Astrocyte of the hippocampus (primary cell): ENCODE results near the gene GLDN.
A peak's percentile ranks its signal among the peaks of the same experiment; 100 is the strongest.

Experiments used
- DNase-seq: peaks from one replicate; pipeline ENCODE4 v3.0.0; 2011; ENCODE audit warnings: low read depth, low spot score

Gene GLDN

GRCh38 chr15:51356983-51357382 is 15.5 kb downstream of the GLDN start:
- DNase-seq: no peak

GRCh38 chr15:51359981-51360380 is 18.5 kb downstream of the GLDN start:
- DNase-seq: no peak

- no peak for DNase-seq
Measured at GRCh38 chr15:51363383-51363782, 21.9 kb downstream of the GLDN start.

GRCh38 chr15:51365417-51365816 is 24.0 kb downstream of the GLDN start:
- no peak for DNase-seq

GRCh38 chr15:51366071-51366470 is 24.6 kb downstream of the GLDN start:
- DNase-seq: no peak

GRCh38 chr15:51366920-51367319 is 25.5 kb downstream of the GLDN start:
- DNase-seq: peak; percentile 40

- DNase-seq: no peak
Measured at GRCh38 chr15:51367322-51367976, 26.0 kb downstream of the GLDN start.

- DNase-seq: no peak
Measured at GRCh38 chr15:51368307-51368706, 26.9 kb downstream of the GLDN start.

GRCh38 chr15:51368751-51369450 is 27.4 kb downstream of the GLDN start:
- peak; percentile 63 for DNase-seq

- peak; percentile 30 for DNase-seq
Measured at GRCh38 chr15:51369451-51369761, 28.0 kb downstream of the GLDN start.

GRCh38 chr15:51371266-51371665 is 29.8 kb downstream of the GLDN start:
- DNase-seq: no peak

- DNase-seq: no peak
Measured at GRCh38 chr15:51374131-51374530, 32.7 kb downstream of the GLDN start.

- peak; percentile 33 for DNase-seq
Measured at GRCh38 chr15:51375966-51376640, 34.6 kb downstream of the GLDN start.

- DNase-seq: peak; percentile 50
Measured at GRCh38 chr15:51377038-51377786, 35.8 kb downstream of the GLDN start.

- no peak for DNase-seq
Measured at GRCh38 chr15:51378406-51378805, 37.0 kb downstream of the GLDN start.

- no peak for DNase-seq
Measured at GRCh38 chr15:51379390-51379789, 37.9 kb downstream of the GLDN start.

GRCh38 chr15:51380999-51381806 is 39.7 kb downstream of the GLDN start:
- DNase-seq: peak; percentile 83

- DNase-seq: peak; percentile 71
Measured at GRCh38 chr15:51382787-51383186, 41.3 kb downstream of the GLDN start.

- DNase-seq: no peak
Measured at GRCh38 chr15:51386029-51386428, 44.6 kb downstream of the GLDN start.

- no peak for DNase-seq
Measured at GRCh38 chr15:51386486-51386885, 45.0 kb downstream of the GLDN start.

- DNase-seq: no peak
Measured at GRCh38 chr15:51386960-51387698, 45.7 kb downstream of the GLDN start.
